NCI-H2029 treated with DMSO at 0.1 percent for 48 hours (cell line): ENCODE results near the gene FAM177B.

ENCODE experiments used
- DNase-seq: peaks from one replicate; lab custom pipeline; 2025; lab: John Stamatoyannopoulos, UW

The FAM177B gene

GRCh38 chr1:222736972-222737371, at the start of gene FAM177B:
TSS of gene FAM177B (plus strand) at chr1:222737202. CDS start at chr1:222746546, 9,344 bp downstream.
- DNase-seq, result no peak

- no peak for DNase-seq
Observed at GRCh38 chr1:222691016-222691415, 46.0 kb upstream of the FAM177B start.

- DNase-seq, result no peak
Observed at GRCh38 chr1:222694927-222695326, 42.1 kb upstream of the FAM177B start.

GRCh38 chr1:222696741-222697140, 40.3 kb upstream of the FAM177B start:
- DNase-seq, result no peak

GRCh38 chr1:222697203-222697602, 39.8 kb upstream of the FAM177B start:
- DNase-seq, result no peak

GRCh38 chr1:222697826-222698225, 39.2 kb upstream of the FAM177B start:
- DNase-seq, result no peak

- DNase-seq, result no peak
Observed at GRCh38 chr1:222702210-222702609, 34.8 kb upstream of the FAM177B start.

GRCh38 chr1:222704260-222704659, 32.7 kb upstream of the FAM177B start:
- no peak for DNase-seq

- DNase-seq, result no peak
Observed at GRCh38 chr1:222706815-222707214, 30.2 kb upstream of the FAM177B start.

- DNase-seq, result no peak
Observed at GRCh38 chr1:222709700-222710153, 27.3 kb upstream of the FAM177B start.

- no peak for DNase-seq
Observed at GRCh38 chr1:222711319-222712252, 25.4 kb upstream of the FAM177B start.

- peak; percentile 85 for DNase-seq
Observed at GRCh38 chr1:222712253-222713090, 24.5 kb upstream of the FAM177B start, which contains the start of the genes AIDA and BROX. TSS of gene AIDA (minus strand) at chr1:222712491. CDS start at chr1:222712317, 174 bp downstream. TSS of gene BROX (plus strand) at chr1:222712564. CDS start at chr1:222715700, 3,136 bp downstream.

GRCh38 chr1:222713091-222713961, 23.7 kb upstream of the FAM177B start:
- peak; percentile 72 for DNase-seq

- no peak for DNase-seq
Observed at GRCh38 chr1:222716393-222716792, 20.6 kb upstream of the FAM177B start.

- no peak for DNase-seq
Observed at GRCh38 chr1:222728746-222729145, 8.3 kb upstream of the FAM177B start.

- no peak for DNase-seq
Observed at GRCh38 chr1:222730866-222731265, 6.1 kb upstream of the FAM177B start.

- no peak for DNase-seq
Observed at GRCh38 chr1:222732216-222733159, 4.5 kb upstream of the FAM177B start.

GRCh38 chr1:222734740-222735139, 2.3 kb upstream of the FAM177B start:
- DNase-seq, result no peak

GRCh38 chr1:222736470-222736869, 532 bp upstream of the FAM177B start:
- no peak for DNase-seq

GRCh38 chr1:222739465-222739864, 2.5 kb downstream of the FAM177B start:
- DNase-seq, result no peak
